Hepatocyte (in vitro differentiated cells): ENCODE data around the gene ADCY6. TPM values are rescaled to one million over a fixed set of nuclear protein-coding genes. Genes with fewer than 3 reads are reported as not detected.

Experiments used
- DNase-seq: peaks from one replicate; pipeline ENCODE4 v3.0.0-alpha.2; 2016; ENCODE audit warnings: low spot score
- H2AFZ ChIP-seq: fragments of 200-600 bp; sonication (generic); 2 replicates; pipeline ENCODE4 v1.6.0; 2016; ENCODE audit warnings: antibody characterized with exemption, mild to moderate bottlenecking
- H3K27ac ChIP-seq: fragments of 200-600 bp; sonication (generic); 2 replicates; pipeline ENCODE4 v1.5.1; 2016; ENCODE audit warnings: mild to moderate bottlenecking
- H3K27me3 ChIP-seq: fragments of 200-600 bp; sonication (generic); 2 replicates; pipeline ENCODE4 v1.6.1; 2016
- H3K36me3 ChIP-seq: fragments of 200-600 bp; sonication (generic); replicated peaks from 2 replicates; pipeline ENCODE4 v1.5.1; 2016; ENCODE audit warnings: low read depth; ENCODE audit not compliant: insufficient read depth
- H3K4me1 ChIP-seq: fragments of 200-600 bp; sonication (generic); 2 replicates; pipeline ENCODE4 v1.5.1; 2016; ENCODE audit warnings: mild to moderate bottlenecking, moderate library complexity; ENCODE audit not compliant: insufficient read depth
- H3K4me2 ChIP-seq: fragments of 200-600 bp; sonication (generic); 2 replicates; pipeline ENCODE4 v1.6.0; 2016
- H3K4me3 ChIP-seq: fragments of 200-600 bp; sonication (generic); 2 replicates; pipeline ENCODE4 v1.5.1; 2016; ENCODE audit warnings: mild to moderate bottlenecking
- H3K79me2 ChIP-seq: fragments of 200-600 bp; sonication (generic); 2 replicates; pipeline ENCODE4 v1.6.0; 2017; ENCODE audit warnings: mild to moderate bottlenecking
- H3K9me2 ChIP-seq: fragments of 200-600 bp; sonication (generic); replicated peaks from 2 replicates; pipeline ENCODE4 v1.6.0; 2017; ENCODE audit warnings: mild to moderate bottlenecking; ENCODE audit not compliant: insufficient read depth
- H3K9me3 ChIP-seq: fragments of 200-600 bp; sonication (generic); 2 replicates; pipeline ENCODE4 v1.5.1; 2016; ENCODE audit warnings: low read depth, mild to moderate bottlenecking
- H4K20me1 ChIP-seq: fragments of 200-600 bp; sonication (generic); 2 replicates; pipeline ENCODE4 v1.6.0; 2016; ENCODE audit warnings: mild to moderate bottlenecking; ENCODE audit not compliant: insufficient read depth, poor library complexity, severe bottlenecking
- EZH2 ChIP-seq: fragments of 200-600 bp; sonication (generic); IDR thresholded peaks from 2 replicates; pipeline ENCODE4 v1.6.1; 2016; ENCODE audit warnings: antibody characterized with exemption, mild to moderate bottlenecking, borderline replicate concordance
- EZH2phosphoT487 ChIP-seq: fragments of 200-600 bp; sonication (generic); IDR thresholded peaks from one replicate; pipeline ENCODE4 v1.6.1; 2018; ENCODE audit warnings: antibody characterized with exemption, mild to moderate bottlenecking, low read depth, moderate library complexity; ENCODE audit not compliant: unreplicated experiment, severe bottlenecking
- WGBS: methylation state at CpG from one replicate; pipeline ENCODE4 v1.1.6; 2016; ENCODE audit warnings: low lambda C conversion rate; ENCODE audit errors: missing lambda C conversion rate; 5-methylcytosine and 5-hydroxymethylcytosine counted together
- polyA plus RNA-seq: library from polyadenylated mRNA; unstranded; fragments of >200 nt; fragmentation: Nextera tagmentation; extraction: Ambion mirVana; gene quantifications from 2 replicates; pipeline ENCODE4 v1.2.1, GENCODE V29; 2016
- total RNA-seq: library from RNA; depleted of rRNA; stranded (reverse); fragments of >200 nt; gene quantifications from 2 replicates; pipeline ENCODE4 v1.2.3, GENCODE V29; 2014
- TF ChIP-seq, protein P1 (sequence below): fragments of 200-600 bp; sonication (generic); IDR thresholded peaks from 2 replicates; pipeline ENCODE4 v1.5.1; 2016; ENCODE audit warnings: antibody characterized with exemption, mild to moderate bottlenecking; ENCODE audit not compliant: poor library complexity

The ADCY6 gene
- total and polyA plus RNA-seq, 2 experiments from 2014 or later = 22.7 to 37.7 TPM

DNA sequence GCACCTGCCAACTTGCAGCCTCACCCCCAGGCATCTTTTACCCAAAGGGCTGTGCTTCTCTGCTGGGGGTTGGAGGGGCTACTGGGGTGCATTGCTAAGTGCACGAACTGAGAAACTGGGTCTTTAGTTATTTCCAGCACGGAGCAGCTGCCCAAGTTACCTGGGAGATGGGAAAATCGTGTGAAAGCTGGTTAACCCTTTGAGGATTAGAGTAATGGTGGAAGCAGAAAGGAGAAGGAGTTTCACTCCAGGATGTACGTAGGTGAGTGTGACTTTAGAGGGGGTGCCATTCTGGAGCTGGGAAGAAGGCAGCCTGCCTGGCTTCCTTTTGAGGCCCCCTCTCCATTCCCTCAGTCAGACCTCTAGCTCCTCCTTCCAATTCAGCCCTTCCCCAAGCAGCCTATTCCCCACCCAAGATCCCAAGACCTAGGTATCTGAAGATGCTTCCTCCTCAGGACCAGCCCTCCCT is 1.0 kb upstream of the ADCY6 start:
- H3K27ac ChIP-seq = peak overlapping the region; percentile 98
- TF ChIP-seq EZH2phosphoT487 (no peak), EZH2 (no peak)
- TF ChIP-seq, protein P1, sequence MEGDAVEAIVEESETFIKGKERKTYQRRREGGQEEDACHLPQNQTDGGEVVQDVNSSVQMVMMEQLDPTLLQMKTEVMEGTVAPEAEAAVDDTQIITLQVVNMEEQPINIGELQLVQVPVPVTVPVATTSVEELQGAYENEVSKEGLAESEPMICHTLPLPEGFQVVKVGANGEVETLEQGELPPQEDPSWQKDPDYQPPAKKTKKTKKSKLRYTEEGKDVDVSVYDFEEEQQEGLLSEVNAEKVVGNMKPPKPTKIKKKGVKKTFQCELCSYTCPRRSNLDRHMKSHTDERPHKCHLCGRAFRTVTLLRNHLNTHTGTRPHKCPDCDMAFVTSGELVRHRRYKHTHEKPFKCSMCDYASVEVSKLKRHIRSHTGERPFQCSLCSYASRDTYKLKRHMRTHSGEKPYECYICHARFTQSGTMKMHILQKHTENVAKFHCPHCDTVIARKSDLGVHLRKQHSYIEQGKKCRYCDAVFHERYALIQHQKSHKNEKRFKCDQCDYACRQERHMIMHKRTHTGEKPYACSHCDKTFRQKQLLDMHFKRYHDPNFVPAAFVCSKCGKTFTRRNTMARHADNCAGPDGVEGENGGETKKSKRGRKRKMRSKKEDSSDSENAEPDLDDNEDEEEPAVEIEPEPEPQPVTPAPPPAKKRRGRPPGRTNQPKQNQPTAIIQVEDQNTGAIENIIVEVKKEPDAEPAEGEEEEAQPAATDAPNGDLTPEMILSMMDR = no peak
- WGBS = 8% methylated on average over 4 of the region's 4 CpGs
- H3K27me3 ChIP-seq = no peaks in the 10 kb centered on the region
- H2AFZ ChIP-seq = peak overlapping the region; percentile 100
- H3K4me3 ChIP-seq = peak overlapping the region; percentile 98
- H3K79me2 ChIP-seq = peaks cover 42% of the 10 kb centered on the region
- H3K9me2 ChIP-seq = no peaks in the 10 kb centered on the region
- H3K36me3 ChIP-seq = no peaks in the 10 kb centered on the region
- H3K4me1 ChIP-seq = peaks cover 30% of the 10 kb centered on the region
- peaks cover 15% of the 10 kb centered on the region for H4K20me1 ChIP-seq
- no peaks in the 10 kb centered on the region for H3K9me3 ChIP-seq
- H3K4me2 ChIP-seq = peak overlapping the region; percentile 97
- no peak for DNase-seq

DNA sequence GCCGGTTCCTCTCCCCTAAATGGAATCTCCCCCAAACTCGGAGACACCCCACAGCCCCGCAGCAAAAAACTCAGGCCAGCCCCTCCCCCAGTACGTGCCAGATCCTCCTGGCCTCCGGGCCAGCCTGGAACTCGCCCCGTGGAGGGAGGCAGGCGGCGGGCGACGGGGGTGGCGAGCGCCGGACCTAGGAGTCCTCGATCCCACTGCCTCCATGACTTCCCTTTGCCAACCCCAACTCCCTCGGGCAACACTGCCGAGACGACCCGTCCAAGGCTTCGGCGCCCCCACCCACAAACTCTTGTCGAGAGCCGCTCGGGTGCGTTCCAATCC is 400 bp downstream of the ADCY6 start:
- H3K4me2 ChIP-seq = peak overlapping the region; percentile 95
- WGBS = under 1% methylated on average over 16 of the region's 25 CpGs
- no peak for TF ChIP-seq EZH2phosphoT487
- TF ChIP-seq EZH2 = no peak
- TF ChIP-seq, protein P1 = no peak
- peaks cover 22% of the 10 kb centered on the region for H3K4me1 ChIP-seq
- peaks cover 56% of the 10 kb centered on the region for H3K79me2 ChIP-seq
- DNase-seq = no peak
- H3K27me3 ChIP-seq = no peaks in the 10 kb centered on the region
- peak overlapping the region; percentile 68 for H2AFZ ChIP-seq
- H3K9me3 ChIP-seq = no peaks in the 10 kb centered on the region
- H3K27ac ChIP-seq = peak overlapping the region; percentile 63
- H4K20me1 ChIP-seq = peaks cover 17% of the 10 kb centered on the region
- no peaks in the 10 kb centered on the region for H3K9me2 ChIP-seq
- no peaks in the 10 kb centered on the region for H3K36me3 ChIP-seq
- peak overlapping the region; percentile 98 for H3K4me3 ChIP-seq

DNA sequence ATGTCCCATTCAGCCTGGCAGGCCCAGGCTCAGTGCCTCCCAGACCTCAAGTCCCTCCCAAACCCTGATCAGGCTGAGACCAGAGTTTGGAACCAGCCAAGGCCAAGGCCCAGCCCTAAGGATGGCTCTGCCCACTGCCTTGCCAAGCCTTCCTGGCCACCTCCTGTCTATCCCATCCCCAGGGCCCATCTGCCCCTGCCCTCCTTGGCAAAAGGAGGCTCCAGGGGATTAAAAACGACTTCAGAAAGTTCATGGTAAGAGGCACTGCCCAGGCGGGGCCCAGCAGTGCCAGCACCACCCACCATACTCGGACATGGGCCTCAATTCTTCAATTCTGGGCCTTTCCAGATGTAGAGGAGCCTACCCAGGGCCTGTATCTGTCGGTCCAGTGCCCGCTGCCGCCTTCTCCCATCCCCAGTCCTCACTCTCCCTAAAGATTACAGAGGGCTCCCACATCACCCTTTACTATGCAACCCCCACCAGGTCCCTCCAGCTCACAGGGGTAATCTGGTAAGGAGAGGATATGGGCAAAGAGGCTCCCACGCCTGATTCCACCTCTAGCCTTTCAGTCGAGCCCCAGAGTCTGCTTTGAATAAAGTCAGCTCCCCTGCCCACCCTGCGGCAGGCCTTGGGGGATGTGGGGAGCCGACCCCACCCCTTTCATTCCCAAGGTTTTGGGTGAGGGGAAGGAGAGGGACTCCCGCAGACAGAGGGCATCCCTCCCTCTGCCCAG is 932 bp downstream of the ADCY6 start:
- WGBS = 16% methylated on average over 10 of the region's 11 CpGs
- Histone ChIP-seq H3K4me2 (peak overlapping the region; percentile 95), H3K9me2 (no peaks in the 10 kb centered on the region), H3K9me3 (no peaks in the 10 kb centered on the region), H3K27me3 (no peaks in the 10 kb centered on the region), H4K20me1 (peaks cover 18% of the 10 kb centered on the region), H3K27ac (peak overlapping the region; percentile 63), H3K79me2 (peaks cover 60% of the 10 kb centered on the region), H3K36me3 (no peaks in the 10 kb centered on the region), H3K4me3 (peak overlapping the region; percentile 98), H2AFZ (peak overlapping the region; percentile 68), H3K4me1 (peaks cover 22% of the 10 kb centered on the region)
- TF ChIP-seq EZH2phosphoT487 = no peak
- TF ChIP-seq, protein P1 = no peak
- TF ChIP-seq EZH2 = no peak
- DNase-seq = no peak
